HG02870 (cell line): Measurements from ENCODE around the gene DYNC1I1.

ENCODE experiments used
- ATAC-seq: cut with Tn5 transposase; IDR thresholded peaks from one replicate; pipeline ENCODE4 v1.9.1; 2021; ENCODE audit warnings: mild to moderate bottlenecking, moderate library complexity; ENCODE audit not compliant: unreplicated experiment

The DYNC1I1 gene

DNA sequence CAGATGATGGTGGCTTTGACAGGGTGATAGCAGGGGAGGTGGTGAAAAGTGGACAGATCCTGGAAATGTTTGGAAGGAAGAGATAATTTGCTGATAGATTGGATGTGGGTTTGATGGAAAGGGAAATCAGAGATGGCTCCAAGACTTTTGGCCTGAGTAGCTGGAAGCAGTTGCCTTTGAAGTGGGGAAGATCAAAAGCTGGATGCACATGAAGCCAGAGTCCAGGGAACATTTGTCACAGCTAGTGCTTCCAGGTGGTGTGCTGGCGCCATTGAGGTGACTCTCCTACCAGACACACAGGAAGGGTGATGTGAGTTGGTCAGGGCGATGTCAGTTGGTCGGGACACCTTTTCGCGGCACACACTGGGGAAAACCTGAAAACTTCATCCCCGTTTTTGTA, 15.9 kb downstream of the DYNC1I1 start:
- no peak for ATAC-seq

- no peak for ATAC-seq
Observed at GRCh38 chr7:95788884-95789283, 16.5 kb downstream of the DYNC1I1 start.

GRCh38 chr7:95793658-95794057, 21.3 kb downstream of the DYNC1I1 start:
- no peak for ATAC-seq

GRCh38 chr7:95794917-95795515, 22.7 kb downstream of the DYNC1I1 start:
- peak; percentile 57 for ATAC-seq

DNA sequence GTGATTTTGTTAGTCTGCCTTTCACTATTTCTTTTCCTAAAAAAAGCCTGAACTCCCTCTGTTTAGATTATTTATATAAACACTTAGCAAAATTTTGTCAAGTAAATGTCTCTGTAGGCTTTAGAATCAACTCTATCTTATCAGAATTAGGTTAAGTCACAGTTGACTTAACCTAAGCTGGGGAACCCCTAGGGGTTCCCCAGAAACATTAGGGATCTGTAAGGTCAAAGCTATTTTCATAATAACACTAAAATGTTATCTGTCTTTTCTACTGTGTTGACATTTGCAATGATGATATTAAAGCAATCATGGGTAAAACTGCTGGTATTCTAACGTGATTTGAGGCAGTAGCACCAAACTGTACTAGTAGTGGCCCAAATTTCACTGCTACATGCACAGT, 24.3 kb downstream of the DYNC1I1 start:
- ATAC-seq = no peak

GRCh38 chr7:95798401-95798930, 26.1 kb downstream of the DYNC1I1 start:
- ATAC-seq = no peak

DNA sequence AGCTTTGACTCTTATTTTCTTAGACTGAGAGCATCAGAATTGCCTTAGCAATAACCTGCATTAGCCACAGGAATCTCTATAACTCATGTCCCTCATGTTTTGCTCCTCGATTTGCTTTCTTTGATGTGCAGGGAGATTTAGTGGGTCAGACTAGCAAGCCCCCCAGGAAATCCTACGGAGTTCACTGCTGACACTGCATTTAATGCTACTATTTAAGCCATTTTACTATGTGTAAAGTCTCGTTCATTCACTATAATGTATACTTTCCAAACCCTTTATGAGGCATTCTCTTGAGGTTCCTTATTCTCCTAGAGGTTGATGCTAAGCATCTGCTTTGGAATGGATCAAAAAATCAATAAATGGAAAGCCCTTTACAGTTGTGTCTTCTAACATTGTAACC, 28.4 kb downstream of the DYNC1I1 start:
- ATAC-seq = no peak

GRCh38 chr7:95802270-95802669, 29.9 kb downstream of the DYNC1I1 start:
- no peak for ATAC-seq

GRCh38 chr7:95804052-95804451, 31.7 kb downstream of the DYNC1I1 start:
- no peak for ATAC-seq

GRCh38 chr7:95805909-95806308, 33.6 kb downstream of the DYNC1I1 start:
- ATAC-seq = no peak

DNA sequence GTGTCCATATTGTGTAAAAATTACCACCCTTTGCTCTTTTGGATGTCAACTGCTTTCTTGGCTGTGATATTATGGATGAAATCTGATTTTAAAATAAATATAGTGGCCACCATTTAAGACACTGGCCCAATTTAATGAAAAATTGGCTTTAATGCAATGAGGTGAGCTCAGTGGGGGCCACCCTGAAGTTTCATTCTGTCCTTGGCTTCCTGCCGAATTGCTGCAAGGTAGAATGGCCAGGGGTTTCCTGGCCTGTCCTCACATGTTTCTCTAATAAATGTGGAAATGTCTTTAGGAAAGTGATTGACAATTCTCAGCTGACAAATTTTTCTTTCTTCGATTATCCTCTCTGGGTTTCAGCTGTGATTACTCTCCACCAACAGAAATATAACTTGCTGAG, 36.0 kb downstream of the DYNC1I1 start:
- ATAC-seq = no peak

DNA sequence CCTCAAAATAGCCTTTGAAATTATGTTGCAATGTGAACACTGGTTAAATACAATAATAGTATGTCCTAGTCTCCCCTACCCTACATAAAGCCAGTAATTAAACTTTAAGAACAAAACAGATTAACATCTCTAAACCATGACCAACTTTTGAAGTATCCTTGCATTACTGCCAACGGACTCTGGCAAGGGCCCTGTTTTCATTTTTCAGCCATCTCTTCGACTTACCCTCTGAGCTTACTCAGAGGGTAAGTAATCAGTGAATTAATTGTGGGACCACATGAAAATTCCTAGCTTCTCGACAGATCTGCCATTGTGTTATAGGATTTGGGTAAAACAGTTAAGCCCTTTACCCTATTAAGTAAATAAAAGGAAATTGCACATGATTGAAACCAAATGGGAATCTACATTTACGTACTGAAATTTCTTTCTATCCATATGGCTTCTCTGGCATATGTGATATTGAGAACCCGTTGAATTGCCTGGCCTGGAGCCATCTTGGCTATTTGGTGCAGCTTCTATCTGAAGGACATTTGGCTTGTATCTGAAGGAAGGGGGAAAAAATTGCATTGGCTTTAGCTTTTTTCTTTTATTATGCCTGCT, 39.6 kb downstream of the DYNC1I1 start:
- ATAC-seq = no peak

GRCh38 chr7:95814721-95815120, 42.4 kb downstream of the DYNC1I1 start:
- ATAC-seq = no peak

DNA sequence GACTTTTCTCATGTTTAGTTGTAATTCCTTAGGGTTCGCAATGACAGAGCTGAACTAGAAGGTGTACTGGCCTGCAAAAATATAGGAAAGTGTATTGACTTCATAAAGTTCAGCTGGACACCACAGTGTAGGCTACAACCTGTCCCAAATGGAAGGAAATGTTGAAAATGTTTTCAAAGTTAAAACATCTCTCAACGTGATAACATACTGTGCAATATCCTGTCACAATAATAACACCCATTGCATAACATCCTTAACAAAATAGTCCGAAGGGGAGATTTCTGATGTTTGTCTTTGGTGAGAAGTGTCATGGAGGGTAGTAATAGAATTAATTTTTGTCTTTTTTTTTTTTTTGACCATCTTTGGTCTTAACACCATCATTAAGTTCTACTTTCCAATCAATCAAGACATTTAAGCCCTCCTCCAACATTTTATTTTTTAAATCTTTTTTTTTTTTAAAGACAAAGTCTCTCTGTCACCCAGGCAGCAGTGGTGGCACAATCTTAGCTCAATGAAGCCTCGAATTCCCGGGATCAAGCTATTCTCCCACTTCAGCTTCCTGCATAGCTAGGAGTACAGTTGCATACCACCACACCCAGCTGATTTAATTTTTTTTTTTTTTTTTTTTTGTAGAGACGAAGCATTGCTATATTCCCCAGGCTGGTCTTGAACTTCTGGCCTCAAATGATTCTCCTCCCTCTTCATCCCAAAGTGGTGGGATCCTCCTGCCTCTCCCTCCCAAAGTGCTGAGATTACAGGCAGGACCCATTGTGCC, 45.7 kb downstream of the DYNC1I1 start:
- ATAC-seq = no peak

- no peak for ATAC-seq
Observed at GRCh38 chr7:95820778-95821177, 48.4 kb downstream of the DYNC1I1 start.

DNA sequence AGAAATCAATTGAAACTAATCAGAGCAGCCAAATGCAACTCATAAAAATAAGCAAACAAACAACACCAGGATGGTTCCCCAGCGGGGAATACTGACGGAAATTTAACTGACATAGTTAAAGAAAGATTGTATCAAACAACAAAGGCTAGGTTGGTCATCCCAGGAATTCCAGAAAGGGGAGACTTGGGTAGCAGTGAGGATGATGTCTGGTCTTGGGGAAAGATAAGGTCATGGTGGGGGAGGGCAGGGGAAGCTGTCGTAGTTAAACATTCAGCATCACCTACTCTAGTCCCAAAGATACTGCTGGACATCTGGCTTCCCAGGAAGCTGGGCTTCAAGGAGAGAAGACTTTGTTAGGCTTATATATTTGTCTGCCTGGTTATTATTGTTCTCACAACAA, 50.4 kb downstream of the DYNC1I1 start:
- ATAC-seq = no peak

GRCh38 chr7:95824616-95825015, 52.3 kb downstream of the DYNC1I1 start:
- ATAC-seq = no peak

DNA sequence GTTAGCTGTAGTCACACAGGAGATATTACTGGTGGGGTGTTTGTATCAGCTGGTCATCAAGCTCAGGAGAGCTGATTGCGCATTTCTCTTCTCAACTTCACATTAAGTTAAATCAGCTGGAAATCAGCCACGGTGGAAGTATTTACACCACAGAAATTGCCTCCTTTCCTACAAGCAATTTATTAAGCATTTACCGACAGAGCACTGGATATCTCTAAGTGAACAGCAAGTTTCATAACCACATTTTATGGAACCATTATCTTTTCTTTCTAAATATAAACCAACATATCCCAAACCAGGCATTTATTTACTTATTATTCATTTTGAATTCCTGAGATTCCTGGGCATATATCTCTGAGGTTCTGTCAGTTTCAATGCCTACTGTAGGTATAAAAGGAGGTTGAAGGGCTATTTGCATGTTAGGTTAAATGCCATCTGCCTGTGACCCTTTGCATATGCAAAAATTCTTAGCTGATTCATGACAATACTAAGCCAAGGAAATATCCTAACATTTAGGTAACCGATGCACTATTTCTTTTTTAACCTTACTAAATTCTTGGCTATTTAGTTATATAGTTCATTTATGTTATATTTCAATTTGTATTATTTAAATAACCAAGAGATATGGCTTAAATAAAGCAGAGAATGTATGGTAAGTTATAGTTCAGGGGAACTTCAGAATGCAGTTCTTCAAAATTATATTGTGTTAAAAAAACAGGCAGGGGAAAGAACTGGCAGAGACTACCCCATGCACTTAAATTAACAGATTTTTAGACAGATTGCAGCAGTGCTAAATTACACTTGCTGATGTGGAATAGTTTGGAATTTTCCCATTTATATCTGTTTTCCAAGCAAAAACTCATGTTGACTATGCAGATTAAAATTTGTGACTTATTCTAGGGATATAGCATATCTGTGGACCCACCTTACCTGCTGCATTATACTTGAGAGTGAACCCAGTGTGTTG, 56.8 kb downstream of the DYNC1I1 start:
- ATAC-seq = no peak

GRCh38 chr7:95840953-95841950, 68.9 kb downstream of the DYNC1I1 start:
- ATAC-seq = peak; percentile 85

DNA sequence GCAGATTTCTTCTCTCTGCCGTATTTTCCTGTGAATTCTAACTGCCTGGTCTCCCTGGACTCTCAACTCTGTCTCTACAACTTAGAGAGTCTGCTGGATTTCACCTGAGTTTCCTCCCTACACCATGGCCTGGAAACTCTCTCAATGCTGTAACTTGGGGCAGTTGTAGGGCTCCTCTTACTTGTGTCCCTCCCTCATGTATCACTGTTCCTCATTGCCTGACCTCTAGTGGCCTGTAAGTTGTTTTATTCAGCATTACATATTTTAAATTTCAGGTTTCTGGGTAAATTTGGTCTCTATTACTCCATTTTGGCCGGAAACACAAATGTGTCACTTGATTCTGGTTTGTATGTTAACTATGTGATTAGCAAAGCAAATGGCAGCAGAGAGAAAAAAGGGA, 70.9 kb downstream of the DYNC1I1 start:
- no peak for ATAC-seq
